HG03060 (cell line): ENCODE data around the gene CACNB4.
"Not testable (repeated sequence)": the region's sequence is repeated elsewhere in the genome, so short reads cannot be mapped to it uniquely, and the experiment has no call there.

Experiments
- ATAC-seq: cut with Tn5 transposase; IDR thresholded peaks from one replicate; pipeline ENCODE4 v1.9.1; 2021; ENCODE audit warnings: low read depth, moderate number of reproducible peaks; ENCODE audit not compliant: unreplicated experiment

The CACNB4 gene

GRCh38 chr2:152055366-152056108, 43.3 kb downstream of the CACNB4 start:
- peak; percentile 36 for ATAC-seq

DNA sequence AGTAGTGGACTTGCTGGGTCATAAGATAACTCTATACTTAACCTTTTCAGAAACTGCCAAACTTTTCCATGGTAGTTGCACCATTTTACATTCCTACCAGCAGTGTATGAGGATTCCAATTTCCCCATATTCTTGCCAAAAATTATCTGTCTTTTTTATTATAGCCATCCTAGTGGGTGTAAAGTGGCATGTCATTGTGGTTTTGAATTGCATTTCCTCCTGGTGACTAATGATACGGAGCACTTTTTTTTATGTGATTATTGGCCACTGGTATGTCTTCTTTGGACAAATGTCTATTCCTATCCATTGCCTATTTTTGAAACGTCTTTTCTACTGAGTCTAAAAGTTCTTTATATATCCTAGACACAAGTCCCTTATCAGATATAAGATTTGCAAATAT, 44.3 kb downstream of the CACNB4 start:
- no peak for ATAC-seq

- ATAC-seq, result no peak
Measured at GRCh38 chr2:152051436-152051835, 47.4 kb downstream of the CACNB4 start.

DNA sequence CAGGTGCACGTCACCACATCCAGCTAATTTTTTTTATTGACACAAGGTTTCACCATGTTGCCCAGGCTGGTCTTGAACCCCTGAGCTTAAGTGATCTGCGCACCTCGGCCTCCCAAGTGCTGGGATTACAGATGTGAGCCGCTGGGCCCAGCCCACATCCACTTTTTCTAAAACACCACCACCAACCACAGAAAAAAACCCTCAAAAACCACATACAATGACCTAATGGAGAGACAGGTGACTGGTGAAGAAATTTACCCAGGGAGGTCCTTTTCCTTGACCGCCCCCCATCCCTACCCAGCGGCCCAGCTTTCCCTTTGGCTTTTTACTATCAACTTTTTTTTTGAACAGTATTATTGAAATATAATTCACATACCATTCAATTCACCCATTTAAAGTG, 47.9 kb downstream of the CACNB4 start:
- ATAC-seq, result no peak

- no peak for ATAC-seq
Measured at GRCh38 chr2:152050341-152050740, 48.5 kb downstream of the CACNB4 start.

DNA sequence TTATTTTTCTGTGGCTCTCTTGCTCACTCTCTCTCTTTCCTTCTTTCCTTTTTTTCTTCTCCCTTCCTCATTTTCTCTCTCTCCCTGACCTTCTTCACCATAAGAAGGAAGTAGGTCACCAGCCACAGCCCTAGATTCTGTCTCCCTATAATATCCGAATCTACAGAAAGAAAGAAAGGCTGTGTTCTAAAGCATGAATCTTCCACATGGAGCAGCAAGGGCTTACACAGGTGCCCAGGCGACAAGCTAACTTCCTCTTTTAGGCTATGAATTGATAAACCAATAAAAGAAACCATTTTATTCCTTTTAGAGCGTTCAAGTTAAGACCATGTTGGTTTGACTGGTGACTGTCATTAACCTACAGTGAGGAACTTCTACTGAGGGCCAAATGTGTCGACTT, 49.3 kb downstream of the CACNB4 start:
- no peak for ATAC-seq

- ATAC-seq, result no peak
Measured at GRCh38 chr2:152047824-152048471, 50.9 kb downstream of the CACNB4 start.

- ATAC-seq, result peak; percentile 33
Measured at GRCh38 chr2:152046940-152047339, 51.9 kb downstream of the CACNB4 start.

- ATAC-seq, result no peak
Measured at GRCh38 chr2:152042636-152043615, 55.9 kb downstream of the CACNB4 start.

GRCh38 chr2:152038441-152038958, 60.3 kb downstream of the CACNB4 start:
- ATAC-seq, result no peak

GRCh38 chr2:152037743-152038435, 61.0 kb downstream of the CACNB4 start:
- no peak for ATAC-seq

- ATAC-seq, result peak; percentile 60
Measured at GRCh38 chr2:152036611-152037469, 62.0 kb downstream of the CACNB4 start.

- ATAC-seq, result no peak
Measured at GRCh38 chr2:152034257-152034801, 64.5 kb downstream of the CACNB4 start.

- ATAC-seq, result no peak
Measured at GRCh38 chr2:152033011-152033925, 65.6 kb downstream of the CACNB4 start.

DNA sequence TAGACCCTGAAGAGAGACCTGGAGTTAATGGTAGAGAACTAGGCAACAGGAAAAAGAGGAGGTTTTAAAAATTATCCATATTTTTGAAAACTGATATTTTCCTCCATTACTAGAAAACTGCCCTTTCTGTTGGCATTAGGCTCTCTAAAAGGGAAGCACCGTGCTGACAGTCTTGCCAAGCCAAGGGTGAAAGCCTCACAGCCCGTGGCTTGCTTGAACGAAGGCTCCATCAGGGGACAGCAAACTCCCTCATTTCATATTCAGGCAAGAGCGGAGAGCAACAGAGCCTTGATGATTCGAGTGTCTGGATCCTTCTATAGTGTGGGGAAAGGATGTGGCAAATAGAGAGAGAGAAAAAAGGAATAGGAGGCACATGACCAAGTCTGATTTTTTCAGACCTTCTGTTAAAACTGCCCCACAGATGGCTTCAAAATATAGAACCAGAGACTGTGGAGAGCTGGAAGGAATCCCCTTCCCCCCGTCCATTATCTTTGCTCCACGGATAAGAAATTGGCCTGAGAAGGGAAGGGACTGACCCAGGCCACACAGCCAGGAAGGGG, 67.0 kb downstream of the CACNB4 start:
- no peak for ATAC-seq

DNA sequence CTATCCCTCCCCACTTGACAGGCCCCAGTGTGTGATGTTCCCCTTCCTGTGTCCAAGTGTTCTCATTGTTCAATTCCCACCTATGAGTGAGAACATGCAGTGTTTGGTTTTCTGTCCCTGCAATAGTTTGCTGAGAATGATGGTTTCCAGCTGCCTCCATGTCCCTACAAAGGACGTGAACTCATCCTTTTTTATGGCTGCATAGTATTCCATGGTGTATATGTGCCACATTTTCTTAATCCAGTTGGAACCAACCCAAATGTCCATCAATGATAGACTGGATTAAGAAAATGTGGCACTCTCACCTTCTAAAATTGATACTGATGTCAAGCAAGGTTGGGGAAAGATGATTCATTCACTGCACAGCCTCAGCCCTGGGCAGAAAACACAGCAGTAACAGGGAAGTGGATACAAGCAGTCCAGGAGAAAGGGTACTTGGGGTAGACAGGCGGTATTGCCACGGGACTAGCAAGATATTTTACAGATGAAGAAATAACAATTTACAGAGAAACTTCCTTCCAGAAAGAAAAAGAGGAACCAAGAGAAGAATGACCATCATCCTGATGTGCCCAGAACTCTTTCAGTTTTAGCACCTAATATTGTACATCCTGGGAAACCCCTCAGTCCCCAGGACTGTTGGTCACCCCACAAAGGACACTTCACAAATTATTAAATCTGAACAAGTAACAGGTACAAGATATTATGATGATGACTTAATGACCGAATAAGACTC, 68.1 kb downstream of the CACNB4 start:
- ATAC-seq, result not testable (repeated sequence)
